ENCODE results near the gene EXOSC10. TPM values are rescaled to one million over a fixed set of nuclear protein-coding genes. Genes with fewer than 3 reads are reported as not detected.

EXOSC10 gene
- total and polyA plus RNA-seq, 2 donors (not counting 3 experiments of a cell fraction or from before 2014, with no cell fraction given) = 74.9 to 103 TPM

- ChIA-PET CTCF (interaction anchor here (3.1 kb wide), 1 partner anchor 18 kb away, joined by 21 read pairs; no protein-coding TSS in a partner anchor), POLR2A (no interaction called here)
- no peak overlapping the region for H3K4me2 ChIP-seq (ENCODE audit: insufficient read depth, low read length)
- H3K27ac ChIP-seq (ENCODE audit: insufficient read depth, low read depth, low read length) = no peak overlapping the region
- no peak for FAIRE-seq
- no peak for DNase-seq (ENCODE audit: low read depth, low spot score)
- H3K27me3 ChIP-seq (ENCODE audit: control insufficient read depth in 2 of 2, insufficient read depth in 2 of 2, low read length in 2 of 2) = no peaks in the 10 kb centered on the region
- peaks cover 10% of the 10 kb centered on the region for H3K4me1 ChIP-seq (ENCODE audit: control insufficient read depth, extremely low read depth, insufficient read depth, low read length)
- H3K9me1 ChIP-seq (replicated peaks; ENCODE audit: control insufficient read depth, extremely low read depth, insufficient read depth, low read length) = no peaks in the 10 kb centered on the region
- H2AFZ ChIP-seq (ENCODE audit: low read depth, low read length) = no peak overlapping the region
- no peak overlapping the region for H3K4me3 ChIP-seq (replicated peaks in 1 of 3; ENCODE audit: insufficient read depth in 1 of 3, low read depth in 1 of 3, low read length in 3 of 3)
- no peak overlapping the region for H3K9ac ChIP-seq (replicated peaks; ENCODE audit: extremely low read depth, insufficient read depth, low read length)
- TF ChIP-seq POLR2A (IDR thresholded peaks at IDR 0.05; ENCODE audit: low read depth, low read length) = no peak
- no peak for TF ChIP-seq CTCF (IDR thresholded peaks at IDR 0.05; ENCODE audit: extremely low read depth in 1 of 2, insufficient read depth in 1 of 2, low read depth in 1 of 2, low read length in 2 of 2)
- no peak for TF ChIP-seq JUN (IDR thresholded peaks at IDR 0.05; ENCODE audit: borderline replicate concordance, insufficient read depth, insufficient read length, low read depth)
- no peak for TF ChIP-seq GATA2 (IDR thresholded peaks at IDR 0.05; ENCODE audit: insufficient read depth, insufficient read length, low read depth, low read length)
- no peak for TF ChIP-seq FOS (IDR thresholded peaks at IDR 0.05; ENCODE audit: borderline replicate concordance, insufficient read depth, low read length)
- TF ChIP-seq MYC (IDR thresholded peaks at IDR 0.05; ENCODE audit: low read depth, low read length) = no peak
- no peak for TF ChIP-seq POLR2AphosphoS5 (IDR thresholded peaks at IDR 0.05; ENCODE audit: insufficient read depth, low read depth, low read length)
- no peak for TF ChIP-seq EZH2 (IDR thresholded peaks at IDR 0.05; ENCODE audit: borderline replicate concordance, low read depth, low read length, severe bottlenecking)
- TF ChIP-seq MAX (IDR thresholded peaks at IDR 0.05; ENCODE audit: insufficient read depth, insufficient read length) = no peak
- no peaks in the 10 kb centered on the region for H3K9me3 ChIP-seq (replicated peaks; ENCODE audit: control insufficient read depth, insufficient read depth, low read length)
- intact Hi-C loops (cut with micrococcal nuclease) (no loop called here), dilution Hi-C loops (cut with MboI; ENCODE audit: extremely low pct_ligation_motif_present, low sequenced_read_pairs) (no loop called here)
- no peaks in the 10 kb centered on the region for H4K20me1 ChIP-seq (replicated peaks; ENCODE audit: control insufficient read depth, extremely low read depth, insufficient read depth, low read length)
- no TSS peak for BruUV-seq (replicated peaks)
- H3K79me2 ChIP-seq (ENCODE audit: control insufficient read depth, insufficient read depth, low read length) = peaks cover 17% of the 10 kb centered on the region
- peaks cover 0 to 12% of the 10 kb centered on the region in 2 experiments for H3K36me3 ChIP-seq (ENCODE audit: control insufficient read depth in 2 of 2, extremely low read depth in 1 of 2, insufficient read depth in 2 of 2, low read length in 2 of 2)
These were observed 44.0 kb downstream of the EXOSC10 start for GRCh38 chr1:11055676-11056075.
